Thoracic aorta (tissue), 2 donors: ENCODE results near the gene AFF1. TPM values are rescaled to one million over a fixed set of nuclear protein-coding genes. Genes with fewer than 3 reads are reported as not detected.

Experiments
- ATAC-seq: fragments of 150-250 bp; one replicate; pipeline ENCODE4 v1.8.0; 2017; ENCODE audit warnings: low read depth; ENCODE audit not compliant: insufficient number of reproducible peaks, low FRiP score
- DNase-seq: peaks from one replicate; pipeline ENCODE4 v3.0.0-alpha.2; 2020; ENCODE audit warnings: low spot score
- H3K27ac ChIP-seq, 2 donors: fragments of 200-600 bp; sonication (generic); 1 replicate in 1 of 2; 2 replicates in 1 of 2; pipeline ENCODE4 v1.5.1; 2016; ENCODE audit warnings: mild to moderate bottlenecking in 2 of 2, moderate library complexity in 2 of 2
- H3K27me3 ChIP-seq: fragments of 200-600 bp; sonication (generic); replicated peaks from 2 replicates; pipeline ENCODE4 v1.6.0; 2016; ENCODE audit warnings: mild to moderate bottlenecking; ENCODE audit not compliant: insufficient read depth
- H3K36me3 ChIP-seq: fragments of 200-600 bp; sonication (generic); one replicate; pipeline ENCODE4 v1.5.1; 2016
- H3K4me1 ChIP-seq, 2 donors: fragments of 200-600 bp; sonication (generic); 1 replicate in 1 of 2; 2 replicates in 1 of 2; pipeline versions ENCODE4 v1.5.1 to v1.6.0; 2016; ENCODE audit warnings: low read depth in 2 of 2, mild to moderate bottlenecking in 1 of 2; ENCODE audit not compliant: control insufficient read depth in 1 of 2
- H3K4me3 ChIP-seq: fragments of 200-600 bp; sonication (generic); 2 replicates; pipeline ENCODE4 v1.5.1; 2016; ENCODE audit warnings: mild to moderate bottlenecking
- H3K9me3 ChIP-seq: fragments of 200-600 bp; sonication (generic); 2 replicates; pipeline ENCODE4 v1.5.1; 2016
- total RNA-seq, 2 donors: library from RNA; depleted of rRNA; stranded (reverse); fragments of >200 nt; gene quantifications; one replicate each; pipeline versions ENCODE4 v1.1.0 to v1.2.3, GENCODE V29; 2016
- TF ChIP-seq, protein P1 (sequence below): fragments of 200-600 bp; sonication (generic); IDR thresholded peaks from one replicate; pipeline ENCODE4 v1.5.1; 2019; ENCODE audit warnings: antibody characterized with exemption

Gene AFF1
- total RNA-seq, 2 donors from 2014 or later: 51.9 to 93.2 TPM

DNA sequence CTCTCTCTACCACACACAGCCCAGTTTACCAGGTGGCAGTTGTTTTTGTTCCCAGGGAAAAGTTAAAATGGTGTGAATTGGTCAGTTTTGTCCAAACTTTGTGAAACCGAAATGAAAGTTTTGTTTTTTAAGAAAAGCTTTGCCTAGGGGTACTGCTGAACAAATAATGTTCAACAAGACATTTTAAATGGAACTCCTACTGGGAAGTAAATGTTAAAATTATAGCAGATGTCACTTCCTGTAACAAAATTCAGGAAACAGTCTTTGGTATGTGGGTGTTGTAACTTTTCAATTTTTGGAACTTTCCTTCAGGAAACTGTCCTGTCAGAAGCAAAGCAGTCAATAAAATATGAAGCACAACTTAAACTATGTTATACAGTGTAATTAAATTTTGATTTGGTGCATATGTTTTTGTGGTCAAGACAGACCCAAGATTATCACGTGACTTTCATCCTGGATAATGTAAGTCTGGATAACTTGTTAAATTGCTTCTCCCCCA, 79.5 kb downstream of the AFF1 start:
- Histone ChIP-seq H3K9me3 (no peaks in the 10 kb centered on the region), H3K36me3 (no peaks in the 10 kb centered on the region), H3K4me1 (peaks cover 50 to 70% of the 10 kb centered on the region in 2 donors), H3K27me3 (no peaks in the 10 kb centered on the region), H3K4me3 (peak overlapping the region; percentile 25), H3K27ac (peak overlapping the region in 1 of 2 donors; percentile 70)
- TF ChIP-seq, protein P1, sequence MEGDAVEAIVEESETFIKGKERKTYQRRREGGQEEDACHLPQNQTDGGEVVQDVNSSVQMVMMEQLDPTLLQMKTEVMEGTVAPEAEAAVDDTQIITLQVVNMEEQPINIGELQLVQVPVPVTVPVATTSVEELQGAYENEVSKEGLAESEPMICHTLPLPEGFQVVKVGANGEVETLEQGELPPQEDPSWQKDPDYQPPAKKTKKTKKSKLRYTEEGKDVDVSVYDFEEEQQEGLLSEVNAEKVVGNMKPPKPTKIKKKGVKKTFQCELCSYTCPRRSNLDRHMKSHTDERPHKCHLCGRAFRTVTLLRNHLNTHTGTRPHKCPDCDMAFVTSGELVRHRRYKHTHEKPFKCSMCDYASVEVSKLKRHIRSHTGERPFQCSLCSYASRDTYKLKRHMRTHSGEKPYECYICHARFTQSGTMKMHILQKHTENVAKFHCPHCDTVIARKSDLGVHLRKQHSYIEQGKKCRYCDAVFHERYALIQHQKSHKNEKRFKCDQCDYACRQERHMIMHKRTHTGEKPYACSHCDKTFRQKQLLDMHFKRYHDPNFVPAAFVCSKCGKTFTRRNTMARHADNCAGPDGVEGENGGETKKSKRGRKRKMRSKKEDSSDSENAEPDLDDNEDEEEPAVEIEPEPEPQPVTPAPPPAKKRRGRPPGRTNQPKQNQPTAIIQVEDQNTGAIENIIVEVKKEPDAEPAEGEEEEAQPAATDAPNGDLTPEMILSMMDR: no peak
- no peak for DNase-seq
- no peak for ATAC-seq

DNA sequence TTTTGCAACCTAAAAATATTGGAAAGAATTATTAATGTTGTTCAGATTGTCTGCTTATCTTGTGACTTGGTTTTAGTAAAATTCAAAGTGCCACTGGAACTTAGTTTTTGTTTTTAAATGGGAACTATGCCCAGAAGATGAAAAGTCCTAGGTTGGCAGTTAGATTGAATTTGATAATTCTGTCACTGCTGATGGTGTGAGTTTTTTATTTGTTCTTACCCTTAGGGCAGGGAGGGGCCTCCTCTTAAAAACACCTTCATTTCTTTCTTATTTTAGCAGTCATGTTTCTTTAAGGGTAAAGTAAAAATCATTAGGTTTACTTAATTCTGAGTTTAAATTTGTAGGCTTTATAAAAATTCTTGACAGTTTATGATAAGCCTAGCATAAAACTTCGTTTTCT, 80.6 kb downstream of the AFF1 start:
- TF ChIP-seq, protein P1: no peak
- peak overlapping the region in 1 of 2 donors; percentile 70 for H3K27ac ChIP-seq
- ATAC-seq: no peak
- H3K9me3 ChIP-seq: no peaks in the 10 kb centered on the region
- no peaks in the 10 kb centered on the region for H3K27me3 ChIP-seq
- no peak for DNase-seq
- peaks cover 51 to 68% of the 10 kb centered on the region in 2 donors for H3K4me1 ChIP-seq
- no peak overlapping the region for H3K4me3 ChIP-seq
- no peaks in the 10 kb centered on the region for H3K36me3 ChIP-seq

DNA sequence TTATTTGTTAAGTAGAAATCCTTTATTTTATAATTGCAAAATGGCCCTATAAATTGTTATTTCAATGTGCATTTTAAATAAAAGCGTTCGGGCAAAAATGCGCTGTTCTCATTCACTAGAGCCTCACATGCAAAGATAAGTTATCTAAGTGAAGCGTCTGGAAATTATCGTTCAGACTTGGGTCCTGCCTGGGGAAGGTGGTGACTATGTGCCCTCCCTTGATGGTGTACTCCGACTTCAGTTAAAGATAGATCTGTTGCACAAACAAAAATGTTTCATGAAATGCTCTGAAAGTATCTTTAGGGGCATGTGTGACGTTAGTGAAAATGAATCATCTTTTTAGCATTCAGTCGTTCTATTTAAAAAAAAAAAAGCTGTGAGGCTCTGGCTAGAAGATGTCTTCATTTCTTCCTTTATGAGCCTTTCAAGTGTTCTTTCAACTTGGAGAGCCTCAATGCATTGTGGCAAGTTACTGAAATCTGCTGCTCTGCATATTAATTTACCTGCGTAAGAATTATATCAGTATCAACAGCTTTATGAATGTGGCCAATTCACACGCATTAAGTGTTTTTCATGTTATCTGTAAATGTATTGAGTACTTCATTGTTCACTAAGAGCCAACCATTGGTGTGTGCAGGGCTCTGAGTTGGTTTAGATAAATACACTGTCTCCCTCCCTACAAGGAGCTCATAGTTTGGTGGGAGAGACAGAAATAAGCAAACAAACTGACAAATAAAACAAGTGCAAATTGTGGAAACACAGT, 83.0 kb downstream of the AFF1 start:
- TF ChIP-seq, protein P1: no peak
- Histone ChIP-seq H3K4me1 (peaks cover 47 to 50% of the 10 kb centered on the region in 2 donors), H3K27me3 (no peaks in the 10 kb centered on the region), H3K36me3 (no peaks in the 10 kb centered on the region), H3K4me3 (no peak overlapping the region), H3K27ac (no peak overlapping the region), H3K9me3 (no peaks in the 10 kb centered on the region)
- ATAC-seq (no peak), DNase-seq (no peak)

DNA sequence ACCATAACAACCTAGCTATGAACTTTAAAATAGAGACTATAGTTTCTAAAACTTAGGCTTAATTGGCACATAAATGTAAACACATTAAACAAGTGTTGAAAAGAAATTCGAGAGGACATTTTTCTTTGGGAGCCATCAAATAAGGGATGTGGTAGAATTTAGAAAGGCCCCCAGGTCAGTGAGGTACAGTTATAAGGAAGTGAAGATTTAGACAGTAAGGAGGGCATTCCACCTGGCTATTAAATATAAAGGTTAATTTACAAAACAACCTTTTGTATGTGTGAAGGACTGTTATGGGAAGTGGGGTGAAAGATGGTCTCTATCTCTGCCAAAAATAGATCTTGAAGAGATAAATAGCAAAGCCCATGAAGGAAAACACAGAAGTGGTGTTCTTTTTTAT, 83.9 kb downstream of the AFF1 start:
- no peaks in the 10 kb centered on the region for H3K27me3 ChIP-seq
- no peaks in the 10 kb centered on the region for H3K9me3 ChIP-seq
- TF ChIP-seq, protein P1: no peak
- peak overlapping the region in 1 of 2 donors; percentile 3 for H3K27ac ChIP-seq
- H3K4me3 ChIP-seq: no peak overlapping the region
- DNase-seq (no peak), ATAC-seq (no peak)
- peaks cover 46 to 53% of the 10 kb centered on the region in 2 donors for H3K4me1 ChIP-seq
- H3K36me3 ChIP-seq: no peaks in the 10 kb centered on the region

DNA sequence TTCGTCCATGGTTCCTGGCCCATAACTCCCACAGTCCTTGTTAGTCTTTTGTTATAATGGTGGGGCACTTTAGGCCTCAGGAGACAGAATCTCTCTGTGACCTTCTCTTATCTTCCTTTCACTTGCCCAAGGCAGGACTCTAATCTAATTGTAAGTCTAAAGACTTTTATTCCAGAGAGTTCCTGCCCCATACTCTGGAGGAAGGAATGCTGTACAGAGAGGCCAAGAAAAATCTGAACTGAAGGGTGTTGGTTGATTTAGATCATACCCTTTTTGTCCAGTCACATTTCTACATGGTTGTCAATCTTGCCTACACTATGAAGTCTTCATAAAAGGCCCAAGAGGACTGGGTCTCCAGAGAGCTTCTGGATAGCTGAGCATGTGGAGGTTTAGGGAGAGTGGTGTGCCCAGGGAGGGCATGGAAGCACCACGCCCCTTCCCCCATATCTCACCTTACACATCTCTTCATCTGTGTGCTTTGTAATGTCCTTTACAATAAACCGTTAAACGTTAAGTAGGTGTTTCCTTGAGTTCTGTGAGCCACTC, 84.5 kb downstream of the AFF1 start:
- H3K36me3 ChIP-seq: no peaks in the 10 kb centered on the region
- H3K4me1 ChIP-seq: peaks cover 46 to 51% of the 10 kb centered on the region in 2 donors
- peak overlapping the region in 1 of 2 donors; percentile 3 for H3K27ac ChIP-seq
- no peak for DNase-seq
- TF ChIP-seq, protein P1: no peak
- no peaks in the 10 kb centered on the region for H3K9me3 ChIP-seq
- no peaks in the 10 kb centered on the region for H3K27me3 ChIP-seq
- no peak overlapping the region for H3K4me3 ChIP-seq
- no peak for ATAC-seq
